Thymus (tissue), 11 donors: ENCODE measurements around the gene SNX24. TPM values are rescaled to one million over a fixed set of nuclear protein-coding genes. Genes with fewer than 3 reads are reported as not detected.
"Not testable (repeated sequence)": the region's sequence is repeated elsewhere in the genome, so short reads cannot be mapped to it uniquely, and the experiment has no call there.

Experiments used
- DNase-seq, 9 donors: peaks; one replicate each; pipeline ENCODE4 v3.0.0-alpha.2; 2013; ENCODE audit warnings: low spot score in 9 of 9, low read depth in 6 of 9, missing footprints in 1 of 9
- H3K27ac ChIP-seq, 2 donors: one replicate each; pipeline ENCODE4 v1.5.1; 2013; ENCODE audit warnings: control low read depth in 1 of 2, low read depth in 1 of 2, low read length in 1 of 2, mild to moderate bottlenecking in 1 of 2, moderate library complexity in 1 of 2
- H3K27me3 ChIP-seq, 2 donors: one replicate each; pipeline ENCODE4 v1.5.1; 2013; ENCODE audit warnings: low read length in 1 of 2; ENCODE audit not compliant: control insufficient read depth in 2 of 2, insufficient read depth in 1 of 2
- H3K36me3 ChIP-seq, 2 donors: one replicate each; pipeline ENCODE4 v1.5.1; 2013; ENCODE audit warnings: low read length in 1 of 2, mild to moderate bottlenecking in 1 of 2, moderate library complexity in 1 of 2; ENCODE audit not compliant: control insufficient read depth in 2 of 2, insufficient read depth in 2 of 2
- H3K4me1 ChIP-seq, 2 donors: one replicate each; pipeline ENCODE4 v1.5.1; 2013; ENCODE audit warnings: low read length in 2 of 2; ENCODE audit not compliant: control insufficient read depth in 2 of 2, insufficient read depth in 2 of 2
- H3K4me3 ChIP-seq, 2 donors: one replicate each; pipeline ENCODE4 v1.5.1; 2013; ENCODE audit warnings: low read length in 2 of 2, control low read depth in 1 of 2, mild to moderate bottlenecking in 1 of 2
- H3K9me3 ChIP-seq, 2 donors: one replicate each; pipeline ENCODE4 v1.5.1; 2013; ENCODE audit warnings: low read length in 1 of 2, mild to moderate bottlenecking in 1 of 2; ENCODE audit not compliant: control insufficient read depth in 2 of 2, insufficient read depth in 1 of 2
- WGBS: extraction: QIAGEN DNeasy Blood & Tissue Kit; methylation state at CpG from one replicate; pipeline ENCODE4 v1.1.7; 2013; 5-methylcytosine and 5-hydroxymethylcytosine counted together
- polyA plus RNA-seq: library from polyadenylated mRNA; stranded (reverse); fragments of 200-250 nt; gene quantifications from one replicate; pipeline ENCODE4 v1.2.3, GENCODE V29; 2013
- total RNA-seq: library from RNA; stranded (reverse); fragments of 120-200 nt; gene quantifications from one replicate; pipeline ENCODE4 v1.2.4, GENCODE V29; 2013
- donor health status: healthy.

Gene SNX24
- total and polyA plus RNA-seq, 2 donors = 3.3 to 11.1 TPM

GRCh38 chr5:122954719-122955118 lies 109.3 kb downstream of the SNX24 start:
- Histone ChIP-seq H3K4me1 (no peaks in the 10 kb centered on the region), H3K9me3 (no peaks in the 10 kb centered on the region)
- no peak for DNase-seq

GRCh38 chr5:122957457-122957856 lies 112.0 kb downstream of the SNX24 start:
- H3K27me3 ChIP-seq = no peaks in the 10 kb centered on the region
- H3K27ac ChIP-seq = no peak overlapping the region
- no peak for DNase-seq
- no peaks in the 10 kb centered on the region for H3K9me3 ChIP-seq
- H3K4me1 ChIP-seq = no peaks in the 10 kb centered on the region
- H3K4me3 ChIP-seq = no peak overlapping the region
- no peaks in the 10 kb centered on the region for H3K36me3 ChIP-seq

More at GRCh38 chr5:122954719-122955118, 109.3 kb downstream of the SNX24 start:
- no peak overlapping the region for H3K4me3 ChIP-seq
- no peaks in the 10 kb centered on the region for H3K27me3 ChIP-seq
- H3K36me3 ChIP-seq = no peaks in the 10 kb centered on the region
- H3K27ac ChIP-seq = no peak overlapping the region

- no peak for DNase-seq
- H3K4me3 ChIP-seq = no peak overlapping the region
- H3K27ac ChIP-seq = no peak overlapping the region
- WGBS = 77% methylated on average over 4 of the region's 4 CpGs
- no peaks in the 10 kb centered on the region for H3K4me1 ChIP-seq
- no peaks in the 10 kb centered on the region for H3K36me3 ChIP-seq
- no peaks in the 10 kb centered on the region for H3K9me3 ChIP-seq
- no peaks in the 10 kb centered on the region for H3K27me3 ChIP-seq
Measured at GRCh38 chr5:122959740-122960445, 114.5 kb downstream of the SNX24 start.

- H3K27ac ChIP-seq = no peak overlapping the region
- H3K36me3 ChIP-seq = no peaks in the 10 kb centered on the region
- no peaks in the 10 kb centered on the region for H3K27me3 ChIP-seq
- DNase-seq = no peak
- H3K4me1 ChIP-seq = peaks cover 0 to 11% of the 10 kb centered on the region in 2 donors
- H3K9me3 ChIP-seq = no peaks in the 10 kb centered on the region
- no peak overlapping the region for H3K4me3 ChIP-seq
Measured at GRCh38 chr5:122963305-122963704, 117.9 kb downstream of the SNX24 start.

- Histone ChIP-seq H3K27me3 (no peaks in the 10 kb centered on the region), H3K4me3 (no peak overlapping the region), H3K9me3 (no peaks in the 10 kb centered on the region), H3K27ac (no peak overlapping the region), H3K4me1 (peaks cover 0 to 11% of the 10 kb centered on the region in 2 donors), H3K36me3 (no peaks in the 10 kb centered on the region)
- 97% methylated on average over 1 of the region's 1 CpG for WGBS
- no peak for DNase-seq
Measured at GRCh38 chr5:122965111-122965510, 119.7 kb downstream of the SNX24 start.

GRCh38 chr5:122967085-122967484 lies 121.7 kb downstream of the SNX24 start:
- Histone ChIP-seq H3K27ac (no peak overlapping the region), H3K4me3 (no peak overlapping the region), H3K4me1 (peaks cover 0 to 11% of the 10 kb centered on the region in 2 donors), H3K36me3 (no peaks in the 10 kb centered on the region), H3K9me3 (no peaks in the 10 kb centered on the region), H3K27me3 (no peaks in the 10 kb centered on the region)
- WGBS = 71% methylated on average over 7 of the region's 7 CpGs
- peak in 2 of 9 donors; percentile 9 to 50 for DNase-seq

- H3K36me3 ChIP-seq = no peaks in the 10 kb centered on the region
- no peaks in the 10 kb centered on the region for H3K9me3 ChIP-seq
- H3K27ac ChIP-seq = no peak overlapping the region
- H3K27me3 ChIP-seq = no peaks in the 10 kb centered on the region
- H3K4me1 ChIP-seq = peaks cover 0 to 11% of the 10 kb centered on the region in 2 donors
- peak in 2 of 9 donors; percentile 8 to 46 for DNase-seq
- WGBS = 62% methylated on average over 8 of the region's 8 CpGs
- no peak overlapping the region for H3K4me3 ChIP-seq
Measured at GRCh38 chr5:122967625-122968024, 122.2 kb downstream of the SNX24 start.

GRCh38 chr5:122968056-122968455 lies 122.6 kb downstream of the SNX24 start:
- DNase-seq, H3K27ac ChIP-seq, H3K27me3 ChIP-seq, H3K4me3 ChIP-seq, H3K36me3 ChIP-seq, H3K9me3 ChIP-seq: not testable (repeated sequence)
- peaks cover 0 to 11% of the 10 kb centered on the region in 2 donors for H3K4me1 ChIP-seq
- WGBS = 95% methylated on average over 6 of the region's 6 CpGs

- no peaks in the 10 kb centered on the region for H3K27me3 ChIP-seq
- no peak for DNase-seq
- peaks cover 0 to 11% of the 10 kb centered on the region in 2 donors for H3K4me1 ChIP-seq
- H3K4me3 ChIP-seq = no peak overlapping the region
- WGBS = 89% methylated on average over 2 of the region's 2 CpGs
- H3K27ac ChIP-seq = no peak overlapping the region
- no peaks in the 10 kb centered on the region for H3K9me3 ChIP-seq
- no peaks in the 10 kb centered on the region for H3K36me3 ChIP-seq
Measured at GRCh38 chr5:122971333-122971732, 125.9 kb downstream of the SNX24 start.
